H1 (cell line): ENCODE measurements around the gene KCNB1. TPM values are rescaled to one million over a fixed set of nuclear protein-coding genes. Genes with fewer than 3 reads are reported as not detected.

Experiments
- ATF2 ChIP-seq: IDR thresholded peaks from 2 replicates; pipeline ENCODE4 v1.6.1; 2012; ENCODE audit warnings: low read length, inconsistent platforms
- CTCF ChIP-seq, 3 experiments: IDR thresholded peaks; 1 replicate in 2 of 3; 2 replicates in 1 of 3; pipeline versions ENCODE4 v1.5.1 to v1.6.1; 2011; ENCODE audit warnings: low read length in 3 of 3, mild to moderate bottlenecking in 3 of 3, inconsistent platforms in 2 of 3, low read depth in 1 of 3, moderate library complexity in 1 of 3; ENCODE audit not compliant: insufficient read depth in 1 of 3; ENCODE audit errors: control extremely low read depth in 1 of 3
- EGR1 ChIP-seq: IDR thresholded peaks from 2 replicates; pipeline ENCODE4 v1.6.1; 2011; ENCODE audit warnings: low read depth, low read length, borderline replicate concordance
- JUND ChIP-seq: IDR thresholded peaks from 2 replicates; pipeline ENCODE4 v1.6.1; 2011; ENCODE audit warnings: mild to moderate bottlenecking, improper control_type of control experiment, low read length
- MAX ChIP-seq: IDR thresholded peaks from 2 replicates; pipeline ENCODE4 v1.6.1; 2012; ENCODE audit warnings: inconsistent platforms
- NANOG ChIP-seq: IDR thresholded peaks from 2 replicates; pipeline ENCODE4 v1.6.1; 2011; ENCODE audit warnings: low read length, low read depth, mild to moderate bottlenecking, inconsistent platforms; ENCODE audit not compliant: insufficient read depth, poor library complexity, severe bottlenecking
- RAD21 ChIP-seq, 2 experiments: IDR thresholded peaks in 1 of 2; conservative IDR thresholded peaks in 1 of 2; 2 replicates each; pipeline ENCODE4 v1.6.1; 2011; ENCODE audit warnings: low read depth in 2 of 2, low read length in 2 of 2, improper control_type of control experiment in 1 of 2, inconsistent platforms in 1 of 2, mild to moderate bottlenecking in 1 of 2, moderate library complexity in 1 of 2
- SIX5 ChIP-seq: IDR thresholded peaks from 2 replicates; pipeline ENCODE4 v1.6.1; 2011; ENCODE audit warnings: mild to moderate bottlenecking, low read depth, low read length
- SP2 ChIP-seq: IDR thresholded peaks from 2 replicates; pipeline ENCODE4 v1.6.1; 2012; ENCODE audit warnings: mild to moderate bottlenecking, low read length, inconsistent platforms
- SRF ChIP-seq: IDR thresholded peaks from 2 replicates; pipeline ENCODE4 v1.6.1; 2011; ENCODE audit warnings: mild to moderate bottlenecking, low read depth, low read length, moderate library complexity
- TBP ChIP-seq: IDR thresholded peaks from 2 replicates; pipeline ENCODE4 v1.6.1; 2011; ENCODE audit warnings: low read depth, low read length, improper control_type of control experiment
- ZNF274 ChIP-seq: IDR thresholded peaks from 2 replicates; pipeline ENCODE4 v1.7.0; 2012; ENCODE audit warnings: low read length, borderline replicate concordance; ENCODE audit errors: extremely low read depth
- polyA plus RNA-seq, 7 experiments: library from polyadenylated mRNA; depleted of rRNA in 3 of 7; stranded (reverse) in 5 of 7; unstranded in 2 of 7; fragments of >200 nt in 5 of 7; fragments of 200-250 nt in 2 of 7; gene quantifications; 1 replicate in 5 of 7; 2 replicates in 1 of 7; 4 replicates in 1 of 7; pipeline versions ENCODE4 v1.2.1 to v1.2.3, GENCODE V29; 2011 to 2013; ENCODE audit warnings: missing spikeins in 2 of 7, mixed read lengths in 2 of 7
- total RNA-seq: library from RNA; stranded (reverse); fragmentation: NEBNext Ultra II Directional; extraction: Animal tissue kit (Norgen Biotek cat#: 25700); gene quantifications from 2 replicates; pipeline ENCODE4 v1.2.1, GENCODE V29; 2021

The KCNB1 gene
- total and polyA plus RNA-seq, 2 of the 8 experiments (the other 6 are each of a cell fraction or from before 2014, with no cell fraction given), result 0.58 to 0.67 TPM

- peak; percentile 83 to 89 for TF ChIP-seq RAD21 (IDR thresholded peaks at IDR 0.05 in 1 of 2, conservative IDR thresholded peaks at IDR 0.05 in 1 of 2; ENCODE audit: low read depth in 2 of 2, low read length in 2 of 2)
- TF ChIP-seq ZNF274, result no peak
- TF ChIP-seq MAX, result peak; percentile 65
- no peak for TF ChIP-seq SP2
- no peak for TF ChIP-seq EGR1
- no peak for TF ChIP-seq SRF
- TF ChIP-seq JUND, result no peak
- TF ChIP-seq ATF2, result no peak
- TF ChIP-seq SIX5, result no peak
- peak; percentile 23; the same call in 1 of the 2 replicates for TF ChIP-seq TBP
- TF ChIP-seq NANOG, result no peak
- TF ChIP-seq CTCF (IDR thresholded peaks at IDR 0.05; ENCODE audit: control extremely low read depth in 1 of 3, insufficient read depth in 1 of 3, low read depth in 1 of 3, low read length in 3 of 3), result peak; percentile 67 to 97 (median 83)
- TF ChIP-seq, all 59 proteins: peak for 9
Observed at GRCh38 chr20:49484180-49485140, 2.0 kb upstream of the KCNB1 start (continued).
